ENCODE results near the gene CCDC27.
"Not testable (repeated sequence)": the region's sequence is repeated elsewhere in the genome, so short reads cannot be mapped to it uniquely, and the experiment has no call there.

Gene CCDC27

GRCh38 chr1:3736708-3737107 is 15.5 kb upstream of the CCDC27 start:
- DNase-seq (ENCODE audit: low read depth): no peak

- DNase-seq (ENCODE audit: low read depth): no peak
These were observed 13.3 kb upstream of the CCDC27 start for GRCh38 chr1:3738943-3739342.

- DNase-seq (ENCODE audit: low read depth): no peak
These were observed 12.2 kb upstream of the CCDC27 start for GRCh38 chr1:3740042-3740441.

- no peak for DNase-seq (ENCODE audit: low read depth)
These were observed 11.5 kb upstream of the CCDC27 start for GRCh38 chr1:3740752-3741151.

- DNase-seq (ENCODE audit: low read depth): no peak
These were observed 10.4 kb upstream of the CCDC27 start for GRCh38 chr1:3741566-3742438.

- DNase-seq (ENCODE audit: low read depth): no peak
These were observed 9.6 kb upstream of the CCDC27 start for GRCh38 chr1:3742439-3743298.

- DNase-seq (ENCODE audit: low read depth): no peak
These were observed 8.8 kb upstream of the CCDC27 start for GRCh38 chr1:3743421-3743820.

- DNase-seq (ENCODE audit: low read depth): no peak
These were observed 8.4 kb upstream of the CCDC27 start for GRCh38 chr1:3743826-3744225.

GRCh38 chr1:3744646-3745045 is 7.6 kb upstream of the CCDC27 start:
- no peak for DNase-seq (ENCODE audit: low read depth)

- DNase-seq (ENCODE audit: low read depth): no peak
These were observed 7.2 kb upstream of the CCDC27 start for GRCh38 chr1:3745071-3745470.

GRCh38 chr1:3745590-3746381 is 6.5 kb upstream of the CCDC27 start:
- no peak for DNase-seq (ENCODE audit: low read depth)

GRCh38 chr1:3746389-3746829 is 5.8 kb upstream of the CCDC27 start:
- DNase-seq (ENCODE audit: low read depth): no peak

- peak; percentile 72 for DNase-seq (ENCODE audit: low read depth)
These were observed 5.3 kb upstream of the CCDC27 start for GRCh38 chr1:3746830-3747521.

- DNase-seq (ENCODE audit: low read depth): no peak
These were observed 4.8 kb upstream of the CCDC27 start for GRCh38 chr1:3747522-3747848.

- DNase-seq (ENCODE audit: low read depth): no peak
These were observed 4.3 kb upstream of the CCDC27 start for GRCh38 chr1:3747903-3748302.

GRCh38 chr1:3748316-3748900 is 3.8 kb upstream of the CCDC27 start:
- not testable (repeated sequence) for DNase-seq (ENCODE audit: low read depth)

- DNase-seq (ENCODE audit: low read depth): no peak
These were observed 2.7 kb upstream of the CCDC27 start for GRCh38 chr1:3749512-3749911.

GRCh38 chr1:3750741-3751140 is 1.5 kb upstream of the CCDC27 start:
- no peak for DNase-seq (ENCODE audit: low read depth)

GRCh38 chr1:3753656-3754454 is 1.6 kb downstream of the CCDC27 start:
- DNase-seq (ENCODE audit: low read depth): no peak

- no peak for DNase-seq (ENCODE audit: low read depth)
These were observed 4.1 kb downstream of the CCDC27 start for GRCh38 chr1:3756394-3756793.

GRCh38 chr1:3759164-3759563 is 6.9 kb downstream of the CCDC27 start:
- no peak for DNase-seq (ENCODE audit: low read depth)

Measured in stimulated activated CD8-positive, alpha-beta memory T cell treated with anti-CD3 and anti-CD28 coated beads, Interleukin-12 subunit alpha, Interleukin-12 subunit beta, amount 100 ng/mL, for 1 hour (primary cell).